GM12865 (cell line): ENCODE results near the gene FOXP4.

Experiments used
- DNase-seq: peaks from one replicate; pipeline ENCODE4 v3.0.0; 2010; ENCODE audit warnings: low read depth
- H3K4me3 ChIP-seq: 2 replicates; pipeline ENCODE4 v1.5.1; 2011; ENCODE audit warnings: mild to moderate bottlenecking, low read depth, low read length, control low read depth
- TF ChIP-seq, protein P1 (sequence below): IDR thresholded peaks from 2 replicates; pipeline ENCODE4 v1.5.1; 2011; ENCODE audit warnings: low read length, control low read depth, low read depth, inconsistent platforms; ENCODE audit not compliant: insufficient read depth; ENCODE audit errors: missing control alignments

FOXP4 gene

DNA sequence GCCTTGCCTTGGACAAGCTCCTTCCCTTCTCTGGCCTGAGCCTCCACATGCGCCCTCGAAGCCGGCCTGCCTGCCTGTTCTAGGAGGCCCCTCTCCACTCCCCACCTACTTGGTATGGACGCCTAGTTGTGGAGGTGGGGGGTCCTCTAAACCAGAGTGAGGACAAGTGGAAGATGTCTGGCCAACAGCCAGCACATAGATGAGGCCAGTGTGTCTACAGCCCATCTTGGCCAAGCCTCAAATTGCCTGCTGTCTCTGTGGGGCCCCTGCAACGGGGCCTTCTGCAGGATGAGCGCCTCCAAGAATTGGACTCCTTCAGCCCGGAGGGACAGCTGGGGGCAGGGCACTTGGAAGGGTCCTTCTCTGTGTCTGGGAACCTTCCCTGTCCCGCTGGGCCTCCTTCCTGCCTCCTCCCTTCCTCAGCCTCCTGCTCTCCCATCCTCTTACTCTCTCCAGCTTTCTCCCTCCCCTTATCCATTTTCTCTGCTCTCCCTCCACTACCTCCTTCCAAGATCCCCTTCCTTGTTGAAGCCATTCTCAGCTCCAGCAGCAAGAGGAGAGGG is 93.7 kb downstream of the FOXP4 start:
- no peak for DNase-seq
- TF ChIP-seq, protein P1, sequence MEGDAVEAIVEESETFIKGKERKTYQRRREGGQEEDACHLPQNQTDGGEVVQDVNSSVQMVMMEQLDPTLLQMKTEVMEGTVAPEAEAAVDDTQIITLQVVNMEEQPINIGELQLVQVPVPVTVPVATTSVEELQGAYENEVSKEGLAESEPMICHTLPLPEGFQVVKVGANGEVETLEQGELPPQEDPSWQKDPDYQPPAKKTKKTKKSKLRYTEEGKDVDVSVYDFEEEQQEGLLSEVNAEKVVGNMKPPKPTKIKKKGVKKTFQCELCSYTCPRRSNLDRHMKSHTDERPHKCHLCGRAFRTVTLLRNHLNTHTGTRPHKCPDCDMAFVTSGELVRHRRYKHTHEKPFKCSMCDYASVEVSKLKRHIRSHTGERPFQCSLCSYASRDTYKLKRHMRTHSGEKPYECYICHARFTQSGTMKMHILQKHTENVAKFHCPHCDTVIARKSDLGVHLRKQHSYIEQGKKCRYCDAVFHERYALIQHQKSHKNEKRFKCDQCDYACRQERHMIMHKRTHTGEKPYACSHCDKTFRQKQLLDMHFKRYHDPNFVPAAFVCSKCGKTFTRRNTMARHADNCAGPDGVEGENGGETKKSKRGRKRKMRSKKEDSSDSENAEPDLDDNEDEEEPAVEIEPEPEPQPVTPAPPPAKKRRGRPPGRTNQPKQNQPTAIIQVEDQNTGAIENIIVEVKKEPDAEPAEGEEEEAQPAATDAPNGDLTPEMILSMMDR, result no peak

DNA sequence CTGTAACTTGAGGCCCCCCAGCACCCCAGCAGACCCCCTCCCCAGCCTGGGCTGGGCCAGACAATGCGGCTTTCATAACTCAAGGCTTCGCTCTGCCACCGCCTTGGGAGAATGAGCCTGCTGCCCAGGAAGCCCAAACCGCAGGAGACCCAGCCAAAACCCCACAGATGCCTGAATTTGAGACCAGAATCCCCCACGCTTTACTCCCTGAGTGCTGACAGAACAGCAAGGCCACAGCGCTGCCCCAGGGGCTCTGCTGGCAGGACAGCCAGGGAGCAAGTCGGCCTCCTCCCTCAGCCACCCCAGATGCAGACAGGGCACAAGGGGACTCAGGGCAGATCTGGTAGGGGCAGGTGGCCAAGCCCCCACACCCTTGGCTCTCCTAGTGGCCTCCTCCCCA is 94.2 kb downstream of the FOXP4 start:
- no peak for DNase-seq
- H3K4me3 ChIP-seq, result no peak overlapping the region

More for the DNA sequence above, 93.7 kb downstream of the FOXP4 start:
- H3K4me3 ChIP-seq, result no peak overlapping the region

DNA sequence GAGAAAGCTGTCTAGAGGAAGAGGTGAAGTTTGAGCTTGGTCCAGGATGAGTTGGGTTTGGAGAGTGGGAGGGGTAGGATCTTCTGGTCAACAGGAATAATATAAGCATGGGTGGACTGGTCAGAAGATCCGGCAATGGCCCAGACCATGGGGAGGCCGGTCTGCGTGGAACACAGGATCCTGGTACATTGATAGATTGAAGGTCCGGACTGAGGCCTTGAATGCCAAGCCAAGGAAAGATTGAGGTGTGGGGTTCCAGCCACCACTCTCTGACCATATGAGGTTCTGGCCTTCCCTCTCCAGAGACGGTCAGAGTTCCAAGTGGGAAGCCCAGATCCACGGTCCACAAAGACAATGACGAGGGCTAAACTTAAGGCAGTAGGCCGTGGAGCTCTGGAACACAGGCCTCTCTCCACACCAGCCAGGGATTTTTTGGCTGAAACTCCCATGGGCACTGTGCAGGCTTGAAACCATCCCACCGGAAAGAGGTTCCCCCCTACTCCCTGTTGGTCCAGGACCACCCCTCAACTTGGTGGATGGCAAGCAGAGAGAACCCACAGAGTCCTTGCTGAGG is 95.3 kb downstream of the FOXP4 start:
- DNase-seq, result no peak
- no peak overlapping the region for H3K4me3 ChIP-seq
- TF ChIP-seq, protein P1, result no peak

More for the DNA sequence above, 94.2 kb downstream of the FOXP4 start:
- TF ChIP-seq, protein P1, result no peak

DNA sequence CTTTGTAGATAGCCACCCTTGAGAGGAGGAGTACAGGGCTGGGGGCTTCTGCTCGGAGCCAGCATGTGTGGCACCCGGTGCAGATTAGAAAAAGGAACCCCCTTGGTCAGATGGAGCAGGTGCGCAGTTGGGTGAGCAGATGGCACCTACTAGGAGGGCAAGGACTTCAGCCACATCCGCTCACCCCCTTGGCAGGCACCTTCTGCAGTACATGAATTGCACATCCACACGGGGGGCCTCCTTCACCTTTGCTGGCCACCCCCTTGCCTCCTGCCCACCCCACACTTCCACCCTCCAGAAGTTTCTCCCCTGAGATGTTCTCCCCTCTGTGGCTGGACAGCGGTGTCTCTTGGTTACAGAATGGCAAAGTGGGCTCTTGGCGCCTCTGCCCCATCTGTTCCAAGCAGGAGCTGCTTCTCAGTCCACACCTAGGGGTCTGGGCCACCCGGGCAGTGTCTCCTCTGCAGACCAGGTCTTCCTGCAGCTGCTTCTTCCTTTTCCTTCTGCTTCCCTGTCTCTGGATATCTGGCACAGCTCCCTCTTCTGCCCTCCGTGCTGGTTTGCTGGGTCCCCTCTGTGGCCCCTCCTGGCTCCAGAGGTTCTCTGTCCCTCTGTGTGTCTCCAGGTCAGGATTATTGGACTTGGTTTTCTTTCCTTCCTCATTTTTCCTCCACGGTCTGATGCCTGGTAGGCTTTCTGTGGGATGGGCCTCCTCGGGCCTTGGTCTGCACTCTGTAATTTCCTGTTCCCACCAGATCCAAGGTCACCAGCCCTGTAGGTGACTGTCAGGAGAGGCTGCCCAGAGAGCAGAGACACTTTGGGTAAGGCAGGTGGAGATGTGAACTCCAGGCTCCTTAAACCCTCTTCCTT is 96.1 kb downstream of the FOXP4 start:
- no peak overlapping the region for H3K4me3 ChIP-seq
- no peak for DNase-seq
- TF ChIP-seq, protein P1, result no peak

DNA sequence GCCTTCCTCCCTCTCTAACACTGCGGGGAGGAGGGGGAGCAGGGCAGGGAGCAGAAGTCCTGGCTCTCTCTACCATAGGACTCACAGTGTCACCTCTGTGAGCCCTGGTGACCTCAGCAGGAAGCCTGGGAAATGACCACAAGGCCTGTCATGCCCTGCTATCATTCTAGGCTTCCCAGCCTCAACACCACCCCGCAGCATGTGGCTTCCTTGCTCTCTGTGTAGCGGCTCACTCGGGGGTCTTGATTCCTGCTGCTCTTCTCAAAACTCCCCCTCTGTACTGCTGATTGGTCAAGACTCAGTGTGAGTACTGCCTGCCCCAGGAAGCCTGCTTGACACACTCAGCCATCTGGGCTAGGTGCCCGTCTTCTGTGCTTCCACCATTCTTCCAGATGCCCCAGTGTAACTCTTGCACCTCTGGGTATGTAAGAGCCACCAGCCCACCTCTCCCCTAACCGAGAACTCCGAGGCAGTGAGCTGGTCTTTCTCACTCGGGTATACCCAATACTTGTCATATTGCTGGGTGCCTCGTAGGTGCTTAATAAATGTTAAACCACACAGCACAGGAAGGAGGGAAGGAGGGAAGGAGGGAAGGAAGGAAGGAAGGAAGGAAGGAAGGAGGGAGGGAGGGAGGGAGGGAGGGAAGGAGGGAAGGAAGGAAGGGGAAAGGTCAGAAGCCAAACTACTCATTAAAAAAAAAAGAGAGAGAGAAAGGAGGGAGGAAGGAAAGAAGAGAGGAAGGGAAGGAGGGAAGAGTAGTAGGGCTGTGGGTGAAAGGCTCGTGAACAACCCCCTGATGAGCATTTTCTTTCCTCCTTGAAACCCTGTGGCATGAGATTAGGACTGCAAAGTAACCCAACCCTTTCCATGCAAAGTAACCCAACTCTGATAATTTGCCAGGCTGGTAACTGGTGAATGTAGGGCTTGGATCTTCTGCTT is 97.0 kb downstream of the FOXP4 start:
- DNase-seq, result no peak
- no peak overlapping the region for H3K4me3 ChIP-seq
- TF ChIP-seq, protein P1, result no peak

DNA sequence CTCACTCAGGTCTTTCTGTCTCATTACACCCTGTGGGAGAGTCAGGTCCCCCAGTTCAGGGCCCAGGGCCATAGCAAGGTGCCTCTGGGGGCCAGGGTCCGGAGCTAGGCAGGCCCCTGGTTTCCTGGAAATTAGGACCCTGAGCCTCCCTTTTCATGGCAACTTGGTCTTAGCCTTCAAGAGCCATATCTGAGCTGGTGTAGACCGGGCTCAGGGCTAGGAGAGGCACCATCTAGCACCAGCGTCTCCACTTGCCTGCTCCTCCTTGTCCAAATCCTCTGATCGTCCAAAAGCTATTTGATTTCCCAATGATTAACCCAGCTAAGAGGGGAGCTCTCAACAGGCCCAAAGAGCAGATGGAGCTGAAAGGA is 97.7 kb downstream of the FOXP4 start:
- TF ChIP-seq, protein P1, result no peak
- no peak for DNase-seq
- no peak overlapping the region for H3K4me3 ChIP-seq
